ENCODE data around the gene RPIA.
"Not testable (repeated sequence)": the region's sequence is repeated elsewhere in the genome, so short reads cannot be mapped to it uniquely, and the experiment has no call there.

The RPIA gene

DNA sequence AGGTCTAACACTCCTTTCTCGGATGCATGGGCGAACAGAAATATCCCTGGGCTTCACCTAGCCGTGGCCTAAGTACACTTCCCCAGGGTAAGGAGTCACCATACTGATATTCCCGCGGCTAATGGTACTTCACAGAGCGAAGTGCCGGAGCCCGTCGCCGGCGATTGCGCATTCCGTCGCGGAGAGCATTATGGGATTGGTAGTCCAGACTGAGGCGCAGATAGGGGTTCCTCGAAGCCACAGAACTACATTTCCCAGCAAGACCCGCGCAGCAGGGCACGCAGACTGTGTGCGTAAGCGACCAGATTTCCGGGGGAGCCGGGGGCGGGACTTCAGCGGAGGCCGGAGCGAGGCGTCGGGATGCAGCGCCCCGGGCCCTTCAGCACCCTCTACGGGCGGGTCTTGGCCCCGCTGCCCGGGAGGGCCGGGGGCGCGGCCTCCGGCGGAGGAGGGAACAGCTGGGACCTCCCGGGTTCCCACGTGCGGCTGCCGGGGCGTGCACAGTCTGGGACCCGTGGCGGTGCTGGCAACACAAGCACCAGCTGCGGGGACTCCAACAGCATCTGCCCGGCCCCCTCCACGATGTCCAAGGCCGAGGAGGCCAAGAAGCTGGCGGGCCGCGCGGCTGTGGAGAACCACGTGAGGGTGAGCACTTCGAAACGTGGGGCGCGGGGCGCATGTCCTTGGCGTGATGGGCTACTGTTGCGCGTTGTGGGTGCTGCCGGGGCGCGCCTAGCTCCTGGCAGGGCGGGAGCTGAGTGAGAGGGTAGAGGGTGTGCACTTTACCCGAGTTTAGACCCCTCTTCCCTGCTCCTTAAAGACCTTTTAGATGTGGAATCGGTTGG lies at the start of gene RPIA:
Gene RPIA, plus strand, starts transcription at position 335 of the 845 bp plus-strand sequence. Its CDS starts 26 bp downstream, at position 361.
- DNase-seq, result peak; percentile 50

DNA sequence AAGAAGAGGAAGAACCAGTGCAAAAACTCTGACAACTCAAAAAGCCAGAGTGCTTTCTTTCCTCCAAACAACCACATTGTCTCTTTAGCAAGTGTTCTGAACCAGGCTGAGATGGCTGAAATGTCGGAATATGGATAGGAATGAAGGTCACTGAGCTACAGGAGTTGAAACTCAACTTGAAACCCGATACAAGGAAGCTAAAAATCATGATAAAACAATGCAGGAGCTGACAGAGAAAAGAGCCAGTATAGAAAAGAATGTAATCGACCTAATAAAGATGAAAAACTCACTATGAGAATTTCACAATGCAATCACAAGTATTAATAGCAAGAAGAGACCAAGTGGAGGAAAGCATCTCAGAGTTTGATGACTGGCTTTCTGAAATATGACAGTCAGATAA lies 49.2 kb upstream of the RPIA start:
- DNase-seq, result no peak

DNA sequence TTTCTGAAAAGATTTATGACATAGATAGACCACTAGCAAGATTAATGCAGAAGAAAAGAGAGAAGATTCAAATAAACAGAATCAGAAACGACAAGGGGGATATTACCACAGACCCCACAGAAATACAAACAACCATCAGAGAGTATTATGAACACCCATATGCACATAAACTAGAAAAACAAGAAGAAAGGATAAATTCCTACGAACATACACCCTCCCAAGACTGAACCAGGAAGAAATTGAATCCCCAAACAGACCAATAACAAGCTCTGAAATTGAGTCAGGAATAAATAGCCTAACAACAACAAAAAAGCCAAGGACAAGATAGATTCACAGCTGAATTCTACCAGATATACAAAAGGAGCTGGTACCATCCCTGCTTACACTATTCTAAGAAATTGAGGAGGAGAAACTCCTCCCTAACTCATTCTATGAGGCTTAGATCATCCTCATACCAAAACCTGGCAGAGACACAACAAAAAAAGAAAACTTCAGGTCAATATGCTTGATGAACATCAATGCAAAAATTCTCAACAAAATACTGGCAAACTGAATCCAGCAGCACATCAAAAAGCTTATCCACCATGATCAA lies 46.1 kb upstream of the RPIA start:
- not testable (repeated sequence) for DNase-seq

DNA sequence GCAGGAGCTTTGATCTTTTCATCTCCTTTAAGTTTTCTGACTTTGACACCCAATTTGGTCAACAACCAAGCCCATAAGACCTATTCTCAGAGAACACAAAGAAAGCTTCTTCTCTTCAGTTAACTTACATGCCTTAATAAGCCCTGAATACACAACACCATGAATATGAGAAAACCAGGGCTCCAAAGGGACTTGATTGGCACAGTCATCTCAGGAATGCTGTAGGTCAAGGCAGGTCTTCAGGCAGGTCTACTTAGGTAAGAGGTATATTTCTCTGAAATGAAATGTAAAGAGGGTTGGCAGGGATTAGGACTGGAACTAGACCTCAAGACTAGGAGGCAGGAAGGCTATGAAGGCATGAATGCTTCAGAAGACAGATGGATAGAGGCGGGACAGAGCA lies 39.8 kb upstream of the RPIA start:
- no peak for DNase-seq

DNA sequence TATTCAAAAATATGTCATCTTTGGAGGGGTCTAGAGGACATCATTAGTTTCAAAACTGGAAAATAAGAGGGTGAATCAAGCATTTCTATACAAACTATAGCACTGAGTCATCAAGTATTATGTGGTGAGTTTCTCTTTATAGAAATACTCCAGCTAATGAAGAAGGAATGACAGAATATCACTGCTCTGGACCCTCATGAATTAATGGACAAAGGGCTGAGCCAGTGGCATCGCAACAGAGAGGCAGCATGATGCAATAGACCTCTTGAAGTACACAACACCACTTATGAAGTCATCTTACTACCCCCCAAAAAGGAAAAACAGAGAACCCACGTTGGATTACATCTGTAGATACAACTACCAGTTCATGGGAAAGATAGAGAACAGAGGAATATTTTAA lies 36.8 kb upstream of the RPIA start:
- DNase-seq, result no peak

DNA sequence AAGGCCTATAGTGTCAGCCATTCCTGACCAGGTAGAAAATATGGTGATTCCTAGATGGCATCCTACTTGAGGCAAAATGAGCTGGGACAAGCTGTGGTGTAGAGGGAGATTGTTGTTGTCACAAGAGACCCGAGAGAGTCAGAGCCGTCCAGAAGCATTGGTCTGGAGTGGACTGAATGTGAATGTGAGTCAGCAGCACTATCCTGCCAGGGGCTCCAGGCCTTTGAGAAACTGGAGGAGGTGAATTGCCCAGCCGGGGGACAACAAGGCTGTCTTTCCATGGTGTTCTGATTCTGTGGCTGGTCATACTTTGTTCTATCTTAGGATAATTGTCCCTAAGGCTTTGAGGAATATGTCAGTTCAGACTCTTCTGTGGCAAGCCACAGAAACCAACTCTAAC lies 34.8 kb upstream of the RPIA start:
- no peak for DNase-seq

DNA sequence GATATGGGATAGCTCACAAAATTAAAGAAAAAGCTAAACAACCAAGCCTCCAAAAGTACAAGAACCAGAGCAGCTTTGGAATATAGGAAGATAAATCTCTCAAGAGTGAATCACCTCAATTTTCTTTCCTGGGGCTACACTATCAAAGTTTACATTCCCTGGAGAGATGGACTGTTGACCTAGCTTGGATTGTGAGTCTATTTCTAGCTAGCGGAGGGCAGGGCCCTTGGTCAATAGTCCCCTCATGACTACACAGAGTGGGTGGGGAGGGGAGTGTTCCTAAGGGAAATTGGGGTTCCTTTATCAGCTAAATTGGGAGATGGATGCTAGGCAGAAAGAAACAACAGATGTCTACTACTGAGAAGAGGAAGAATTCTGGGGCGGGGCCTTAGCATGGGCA lies 34.3 kb upstream of the RPIA start:
- DNase-seq, result no peak

DNA sequence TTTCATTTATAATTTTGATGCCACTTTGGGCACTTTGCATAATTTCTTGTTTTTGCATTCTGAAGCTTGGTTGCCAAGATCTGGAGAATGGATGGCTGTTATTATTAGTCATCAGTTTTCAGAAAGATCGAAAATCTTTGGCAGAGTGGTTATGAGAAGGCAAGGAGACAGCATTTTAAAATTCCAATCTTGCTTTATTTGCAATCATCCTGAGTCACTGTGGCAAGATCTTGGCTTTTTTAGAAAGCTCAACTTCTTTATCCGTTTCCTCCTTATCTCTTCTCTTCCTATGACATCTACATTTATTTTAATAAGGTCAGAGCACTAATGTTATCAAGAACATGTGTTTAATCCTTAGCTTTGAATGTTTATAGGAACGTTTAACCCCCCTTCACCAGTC lies 33.1 kb upstream of the RPIA start:
- DNase-seq, result no peak

DNA sequence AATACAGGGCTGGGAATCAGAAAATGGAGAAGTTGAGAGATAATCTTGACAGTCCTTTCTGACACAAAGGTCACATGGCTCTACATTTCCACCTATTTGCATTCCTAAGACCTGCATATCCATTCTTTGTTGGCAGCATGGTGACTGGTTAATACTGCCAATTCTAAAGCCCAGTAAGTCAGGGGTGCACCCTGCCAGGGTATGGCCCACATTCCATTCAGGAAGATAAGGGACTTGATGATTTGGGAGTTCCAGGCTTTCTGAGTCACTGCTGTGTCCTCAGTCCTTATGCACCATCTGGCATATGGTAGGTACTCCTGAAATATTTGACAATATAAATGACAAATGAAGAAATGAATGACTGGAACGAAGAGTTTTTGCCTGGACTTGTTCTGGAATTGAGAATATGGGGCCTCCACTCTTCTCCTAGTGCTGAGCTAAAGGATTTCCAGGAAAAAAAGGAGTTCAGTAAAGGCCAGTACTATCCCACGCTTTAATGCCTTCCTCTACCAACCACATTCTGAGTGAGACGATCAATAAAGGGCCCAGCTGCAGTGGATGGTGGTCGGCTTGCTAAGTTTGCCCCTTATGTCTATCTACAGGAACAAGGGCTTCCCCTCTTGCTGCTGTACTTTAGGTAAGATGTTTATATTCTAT lies 32.5 kb upstream of the RPIA start:
- DNase-seq, result no peak

DNA sequence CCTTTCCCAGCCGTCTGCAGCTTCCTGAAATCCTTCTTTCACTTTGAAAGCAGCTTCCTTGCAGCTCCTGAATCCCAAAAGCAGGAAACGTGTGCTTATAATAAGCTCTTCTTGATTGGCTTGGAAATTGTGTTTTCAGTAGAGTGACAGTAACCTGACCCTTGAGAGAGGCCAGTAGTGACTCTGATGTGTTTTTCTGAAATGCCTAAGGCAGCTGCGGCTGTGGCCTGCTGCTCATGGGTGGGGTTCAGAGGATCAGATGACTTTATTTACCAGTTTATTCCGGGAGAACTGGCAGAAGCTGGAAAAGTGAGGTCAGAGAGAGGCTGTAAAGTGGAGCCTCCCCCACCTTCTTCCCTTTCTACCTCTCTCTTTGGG lies 31.9 kb upstream of the RPIA start:
- DNase-seq, result no peak

DNA sequence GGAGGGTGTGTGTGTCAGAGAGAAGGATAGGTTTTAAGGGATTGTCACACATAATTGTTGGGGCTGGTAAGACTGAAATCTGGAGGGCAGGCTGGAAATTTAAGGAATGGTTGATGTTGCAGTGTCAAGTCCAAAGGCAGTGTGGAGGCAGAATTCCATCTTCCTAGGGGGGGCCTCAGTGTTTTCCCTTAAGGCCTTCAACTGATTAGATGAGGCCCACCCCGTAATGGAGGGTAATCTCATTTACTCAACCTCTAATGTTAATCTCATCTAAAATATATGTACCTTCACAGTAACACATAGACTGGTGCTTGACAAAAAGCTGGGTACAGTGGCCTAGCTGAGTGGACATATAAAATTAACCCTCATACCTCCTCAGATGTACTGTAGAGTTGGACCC lies 30.9 kb upstream of the RPIA start:
- no peak for DNase-seq

DNA sequence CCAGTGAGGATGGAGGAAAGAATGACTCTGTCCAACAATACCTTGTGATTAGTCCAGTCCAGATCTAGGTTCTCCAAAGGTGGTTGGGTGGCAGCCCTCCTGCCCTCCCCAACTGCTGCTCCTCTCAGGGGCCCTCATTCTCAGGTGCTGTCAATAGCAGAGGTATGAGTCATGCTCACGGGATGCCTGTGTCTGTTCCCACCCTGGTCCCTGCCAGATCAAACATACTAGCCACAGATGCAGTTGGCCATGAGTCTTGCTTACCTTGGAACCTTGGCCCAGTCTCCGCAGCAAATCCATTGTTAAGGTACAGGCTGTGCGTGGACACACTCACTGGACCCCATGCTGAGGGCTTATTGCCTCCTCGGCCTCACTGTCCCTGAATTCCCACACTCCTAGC lies 24.9 kb upstream of the RPIA start:
- no peak for DNase-seq

DNA sequence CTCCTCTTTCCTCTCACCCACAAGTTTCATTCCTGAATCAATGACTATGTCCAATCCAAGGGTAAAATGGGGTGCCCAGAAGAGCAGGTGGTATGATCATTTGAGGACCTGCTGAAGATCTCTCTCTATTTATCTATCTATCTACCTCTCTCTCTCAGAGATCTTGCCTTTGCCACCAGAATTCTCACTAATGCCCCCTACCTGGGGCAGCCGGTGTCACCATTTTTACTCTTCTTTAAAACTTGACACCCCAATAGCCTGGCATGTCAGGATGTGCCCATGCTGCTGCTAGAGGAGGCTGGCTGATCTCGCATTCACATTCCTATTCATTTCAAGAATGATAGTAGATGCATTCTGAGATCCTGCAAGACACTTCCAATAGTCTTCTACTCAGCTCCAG lies 24.3 kb upstream of the RPIA start:
- no peak for DNase-seq

DNA sequence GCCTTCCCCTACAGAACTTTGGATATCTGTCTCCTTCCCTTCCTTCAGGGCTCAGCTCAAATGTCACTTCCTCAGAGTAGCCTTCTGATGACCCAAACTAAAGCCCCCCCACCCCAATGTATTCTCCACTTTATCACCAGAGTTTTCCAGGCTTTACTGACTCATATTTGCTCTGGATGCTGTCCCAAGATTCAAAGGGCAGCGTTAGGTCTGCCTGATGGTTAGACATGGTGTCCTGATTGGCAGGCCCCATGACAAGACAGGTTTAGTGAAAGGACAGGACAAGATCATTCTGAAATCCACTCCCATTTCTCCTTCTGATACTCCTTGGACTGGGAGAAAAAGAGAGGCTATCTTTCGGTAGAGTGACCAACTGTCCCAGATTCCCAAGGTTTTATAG lies 22.6 kb upstream of the RPIA start:
- no peak for DNase-seq

DNA sequence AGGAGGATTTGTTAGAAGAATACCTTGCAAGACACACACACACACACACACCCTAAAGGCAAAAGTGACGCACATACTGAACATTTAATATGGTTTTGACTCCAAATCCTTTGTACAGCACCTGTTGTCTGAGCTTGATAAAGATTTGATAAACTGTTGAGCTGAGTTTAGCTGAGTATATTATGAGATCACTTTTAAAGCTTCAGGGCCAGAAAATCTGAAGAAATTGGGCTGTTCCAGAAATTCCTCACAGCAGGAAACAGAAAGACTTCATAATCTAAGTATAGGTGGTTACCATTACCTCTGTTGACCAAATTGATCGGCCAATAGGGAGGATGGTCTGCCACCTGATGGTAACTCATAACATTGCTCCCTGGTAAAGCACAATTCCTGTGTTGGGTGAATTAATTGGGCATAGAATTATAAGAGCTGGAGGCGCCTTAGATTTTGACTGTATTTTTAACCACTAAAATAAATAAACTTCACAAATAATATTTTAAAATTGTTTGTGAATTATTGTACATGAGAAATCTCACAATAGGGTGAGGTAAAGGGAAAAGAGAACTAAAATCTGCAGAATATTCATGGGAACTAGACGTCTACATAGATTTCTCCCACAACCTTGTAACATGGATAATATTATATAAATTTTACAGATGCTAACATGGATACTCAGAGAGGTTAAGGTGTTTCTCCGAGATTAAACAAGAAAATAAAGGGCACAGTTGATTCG lies 21.8 kb upstream of the RPIA start:
- no peak for DNase-seq

DNA sequence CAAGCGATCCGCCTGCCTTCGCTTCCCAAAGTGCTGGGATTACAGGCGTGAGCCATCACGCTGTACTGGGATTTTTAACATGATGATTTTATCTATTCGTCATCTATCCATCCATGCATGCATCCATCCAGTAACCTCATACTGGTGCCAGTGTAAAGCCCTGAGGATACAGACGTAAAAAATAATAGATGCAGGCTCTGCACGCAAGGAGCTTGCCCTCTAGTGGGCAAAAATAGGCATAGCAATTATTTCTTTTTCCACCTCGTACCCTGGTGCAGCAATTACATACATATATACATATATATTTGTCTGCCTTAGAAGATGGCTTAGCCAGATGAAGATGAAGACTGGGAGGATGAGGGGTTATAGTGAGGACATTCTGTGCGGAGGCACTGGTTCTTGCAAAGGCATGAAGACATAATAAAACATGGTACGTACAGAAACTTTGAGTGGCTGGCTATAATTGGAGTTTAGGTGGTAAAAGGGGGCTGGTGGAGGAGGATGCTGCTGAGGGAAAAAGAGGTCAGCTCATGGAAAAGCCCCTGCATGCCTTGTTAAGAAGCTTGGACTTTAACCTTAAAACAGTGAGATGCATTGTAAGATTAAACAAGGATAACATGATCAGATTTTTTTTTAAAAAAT lies 19.6 kb upstream of the RPIA start:
- no peak for DNase-seq

DNA sequence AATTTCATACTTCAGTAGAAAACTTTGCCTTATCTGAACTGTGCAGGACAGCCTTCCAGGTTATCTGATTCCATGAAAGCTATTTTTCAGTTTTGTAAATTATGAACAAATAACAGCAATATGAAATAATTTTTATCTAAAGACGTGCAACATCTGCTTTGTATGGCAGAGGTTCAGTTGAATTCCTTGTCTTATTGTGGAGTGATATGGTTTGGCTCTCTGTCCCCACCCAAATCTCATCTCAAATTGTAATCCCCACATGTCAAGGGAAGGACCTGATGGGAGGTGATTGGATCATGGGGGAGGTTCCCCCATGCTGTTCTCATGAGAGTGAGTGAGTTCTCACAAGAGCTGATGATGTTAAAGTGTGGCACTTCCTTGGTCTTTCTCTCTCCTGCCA lies 18.1 kb upstream of the RPIA start:
- DNase-seq, result no peak

DNA sequence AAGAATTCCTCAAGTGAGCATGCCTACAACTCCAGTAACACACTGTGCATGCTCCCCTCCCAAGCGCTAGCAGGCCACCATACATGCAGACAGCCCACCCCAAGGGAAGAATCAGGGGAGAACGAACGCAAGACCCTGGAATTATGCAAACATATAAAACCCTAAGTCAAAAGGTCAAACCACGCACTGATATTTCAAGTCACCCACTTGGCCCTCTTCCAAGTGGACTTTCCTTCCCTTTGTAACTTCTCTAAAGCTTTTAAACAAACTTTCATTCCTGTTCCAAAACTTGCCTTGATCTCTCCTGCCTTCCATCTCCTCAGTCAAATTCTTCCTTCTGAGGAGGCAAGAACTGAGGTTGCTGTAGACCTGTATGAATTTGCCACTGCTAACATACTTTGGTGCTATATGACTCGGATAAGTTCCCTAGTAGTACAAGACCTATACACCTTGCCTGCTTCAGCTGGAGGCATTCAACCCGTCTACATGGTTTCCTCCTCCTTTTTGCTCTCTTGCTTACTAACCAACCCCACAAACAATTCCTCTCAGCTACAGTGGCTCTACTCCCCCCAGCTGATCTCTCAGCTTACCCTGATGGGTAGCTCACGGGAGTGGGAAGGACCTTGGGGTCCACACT lies 11.1 kb upstream of the RPIA start:
- no peak for DNase-seq

DNA sequence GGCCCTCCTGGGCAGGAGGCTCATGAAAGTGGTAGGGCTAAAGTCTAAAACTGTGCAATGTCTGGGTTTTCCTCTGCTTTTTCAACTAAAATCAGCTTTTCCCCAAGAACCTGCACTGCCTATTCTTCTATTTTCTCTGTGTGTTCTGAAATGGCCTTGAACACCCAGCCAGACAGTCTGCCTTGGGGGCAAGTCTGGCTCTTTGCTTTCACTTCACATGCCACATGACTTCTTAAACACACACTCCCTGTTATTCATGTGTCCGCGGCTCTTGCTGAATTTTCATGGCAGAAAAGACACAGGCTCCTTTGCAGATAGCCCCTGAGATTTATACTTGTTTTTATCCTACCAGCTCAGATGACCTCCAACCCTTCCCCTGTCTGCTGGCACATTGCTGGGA lies 10.6 kb upstream of the RPIA start:
- no peak for DNase-seq

DNA sequence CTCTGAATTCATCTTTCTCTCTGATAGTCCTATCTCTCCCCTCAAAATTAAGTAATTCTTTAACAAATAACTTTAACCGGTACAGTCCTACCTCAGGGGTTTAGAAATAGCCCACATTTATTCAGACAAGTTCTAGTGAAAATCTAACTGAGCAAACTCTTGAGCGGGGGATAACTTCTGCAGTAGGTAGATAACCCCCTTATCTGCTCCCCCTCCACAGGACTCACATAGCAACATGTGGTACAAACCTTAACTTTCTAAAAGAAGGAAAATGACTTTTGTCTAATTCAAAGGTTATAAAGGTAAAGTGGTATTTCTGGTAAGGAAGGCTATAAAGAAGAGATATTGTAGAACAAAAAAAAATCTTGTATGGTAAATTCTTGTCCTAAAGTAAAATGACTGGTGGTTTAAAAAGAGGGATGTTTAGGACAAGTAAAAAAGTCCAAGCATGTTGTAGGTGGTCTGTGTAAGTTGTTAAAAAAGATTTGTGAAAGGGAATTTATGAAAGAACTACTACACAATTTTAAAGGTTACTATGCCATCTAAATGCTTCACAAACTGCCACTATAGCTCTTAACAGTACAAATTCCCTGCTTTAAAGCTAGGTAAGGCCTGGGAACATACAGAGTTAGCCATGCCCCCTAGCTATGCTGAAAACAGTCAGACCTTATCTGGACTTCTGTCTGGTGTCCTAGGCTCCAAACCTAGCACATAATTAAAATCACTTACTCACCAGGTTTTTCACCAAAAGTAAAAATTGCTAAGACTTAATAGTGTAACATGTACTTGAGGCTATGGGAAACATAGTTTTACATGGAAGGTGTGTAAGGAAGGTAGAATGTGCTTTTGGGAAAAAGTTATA lies 8.1 kb upstream of the RPIA start:
- no peak for DNase-seq

DNA sequence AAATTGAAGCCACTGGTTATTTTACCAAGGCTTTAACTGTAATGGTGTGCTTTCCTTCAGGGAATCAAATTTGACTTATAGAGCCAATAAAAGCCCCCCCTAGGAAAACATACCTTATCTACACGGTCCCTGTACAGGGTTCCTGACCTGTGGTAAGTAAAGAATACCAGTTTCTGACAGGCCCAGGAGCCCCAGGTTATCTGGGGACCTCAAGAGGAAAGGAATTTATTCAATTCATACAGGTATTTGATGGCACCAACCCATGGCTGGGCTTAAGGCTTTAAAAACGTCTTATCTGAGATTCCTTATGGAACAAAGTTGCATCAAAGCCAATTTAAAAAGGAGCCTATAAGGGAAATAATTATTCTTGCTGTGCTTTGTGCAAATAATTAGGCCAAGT lies 7.0 kb upstream of the RPIA start:
- no peak for DNase-seq

DNA sequence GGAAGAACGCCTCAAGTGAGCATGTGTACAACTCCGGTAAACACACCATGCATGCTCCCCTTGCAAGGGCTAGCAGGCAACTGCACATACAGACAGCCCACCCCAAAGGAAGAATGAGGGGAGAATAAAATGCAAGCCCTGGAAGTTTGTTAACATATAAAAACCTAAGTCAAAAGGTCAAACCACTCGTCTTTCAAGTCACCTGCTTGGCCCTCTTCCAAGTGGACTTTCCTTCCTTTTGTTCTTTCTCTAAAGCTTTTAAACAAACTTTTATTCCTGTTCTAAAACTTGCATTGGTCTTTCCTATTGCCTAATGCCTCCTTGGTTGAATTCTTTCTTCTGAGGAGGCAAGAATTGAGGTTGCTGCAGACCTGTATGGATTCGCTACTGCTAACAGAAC lies 5.2 kb upstream of the RPIA start:
- no peak for DNase-seq
